Fibroblast of villous mesenchyme (primary cell): ENCODE measurements around the gene IREB2. TPM values are rescaled to one million over a fixed set of nuclear protein-coding genes. Genes with fewer than 3 reads are reported as not detected.

Experiments
- DNase-seq: peaks from one replicate; pipeline ENCODE4 v3.0.0-alpha.2; 2010; ENCODE audit warnings: low read depth
- H3K4me3 ChIP-seq: 2 replicates; pipeline ENCODE4 v1.5.1; 2011; ENCODE audit warnings: low read depth, mild to moderate bottlenecking, low read length
- total RNA-seq: library from RNA; depleted of rRNA; stranded (reverse); fragments of >200 nt; gene quantifications from 2 replicates; pipeline ENCODE4 v1.2.3, GENCODE V29; 2012
- TF ChIP-seq, protein P1 (sequence below): IDR thresholded peaks from 2 replicates; pipeline ENCODE4 v1.5.1; 2012; ENCODE audit warnings: low read depth, mild to moderate bottlenecking, low read length; ENCODE audit not compliant: insufficient read depth

The IREB2 gene
- total RNA-seq, 1 donor, result 38.9 TPM

DNA sequence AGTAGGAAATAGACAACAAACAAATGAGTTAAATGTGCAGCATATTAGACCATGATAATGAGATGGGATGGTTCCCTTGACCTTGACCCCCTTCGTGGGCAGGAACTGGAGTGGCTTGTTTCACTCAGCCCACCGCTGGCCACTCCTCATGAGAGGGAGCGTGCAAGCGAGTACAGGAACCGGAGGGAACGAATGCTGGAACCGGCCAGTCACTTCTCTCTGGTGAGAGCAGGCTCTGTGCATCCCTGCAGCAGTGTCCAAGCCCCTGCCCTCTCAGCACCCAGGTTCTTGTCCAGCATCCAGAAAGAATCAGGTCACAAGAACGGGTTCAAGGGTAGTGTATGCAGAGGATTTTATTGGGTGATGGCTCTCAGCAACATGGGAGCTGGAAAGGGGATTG is 17.2 kb upstream of the IREB2 start:
- DNase-seq, result no peak
- TF ChIP-seq, protein P1, sequence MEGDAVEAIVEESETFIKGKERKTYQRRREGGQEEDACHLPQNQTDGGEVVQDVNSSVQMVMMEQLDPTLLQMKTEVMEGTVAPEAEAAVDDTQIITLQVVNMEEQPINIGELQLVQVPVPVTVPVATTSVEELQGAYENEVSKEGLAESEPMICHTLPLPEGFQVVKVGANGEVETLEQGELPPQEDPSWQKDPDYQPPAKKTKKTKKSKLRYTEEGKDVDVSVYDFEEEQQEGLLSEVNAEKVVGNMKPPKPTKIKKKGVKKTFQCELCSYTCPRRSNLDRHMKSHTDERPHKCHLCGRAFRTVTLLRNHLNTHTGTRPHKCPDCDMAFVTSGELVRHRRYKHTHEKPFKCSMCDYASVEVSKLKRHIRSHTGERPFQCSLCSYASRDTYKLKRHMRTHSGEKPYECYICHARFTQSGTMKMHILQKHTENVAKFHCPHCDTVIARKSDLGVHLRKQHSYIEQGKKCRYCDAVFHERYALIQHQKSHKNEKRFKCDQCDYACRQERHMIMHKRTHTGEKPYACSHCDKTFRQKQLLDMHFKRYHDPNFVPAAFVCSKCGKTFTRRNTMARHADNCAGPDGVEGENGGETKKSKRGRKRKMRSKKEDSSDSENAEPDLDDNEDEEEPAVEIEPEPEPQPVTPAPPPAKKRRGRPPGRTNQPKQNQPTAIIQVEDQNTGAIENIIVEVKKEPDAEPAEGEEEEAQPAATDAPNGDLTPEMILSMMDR, result no peak
- H3K4me3 ChIP-seq, result no peak overlapping the region

DNA sequence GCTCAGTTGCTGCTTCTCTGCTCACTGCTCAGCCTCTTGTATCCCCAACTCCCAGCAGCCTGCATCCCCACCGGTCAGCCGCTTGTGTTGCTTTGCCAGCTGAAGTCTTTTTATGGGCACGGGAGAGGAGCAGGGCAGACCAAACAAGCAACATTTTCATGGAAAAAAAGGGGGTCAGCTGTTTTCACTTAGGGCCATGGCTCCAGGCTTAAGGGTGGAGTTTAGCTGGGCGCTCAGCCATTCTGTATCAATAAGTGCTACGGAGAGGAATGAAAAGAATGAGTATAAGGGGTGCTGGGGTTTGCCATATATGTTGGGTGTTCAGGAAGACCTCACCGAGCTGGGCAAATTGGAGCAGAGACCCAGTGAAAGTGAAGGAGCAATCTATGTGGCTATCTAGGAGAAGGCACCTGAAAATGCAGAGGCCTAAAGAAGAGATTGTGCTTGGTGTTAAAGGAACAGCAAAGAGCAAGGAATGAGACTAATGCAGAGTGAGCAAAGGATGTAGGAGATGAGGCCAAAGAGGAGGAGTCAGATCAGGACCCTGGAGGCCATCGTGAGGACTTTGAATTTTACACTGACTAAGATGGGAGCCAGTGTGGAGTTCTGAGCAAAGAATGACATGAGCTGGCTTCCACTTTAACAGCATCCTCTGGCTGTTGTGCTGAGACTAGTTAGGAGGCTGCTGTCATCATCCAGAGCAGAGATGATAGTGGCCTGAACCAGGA is 16.6 kb upstream of the IREB2 start:
- no peak overlapping the region for H3K4me3 ChIP-seq
- DNase-seq, result no peak
- TF ChIP-seq, protein P1, result no peak

DNA sequence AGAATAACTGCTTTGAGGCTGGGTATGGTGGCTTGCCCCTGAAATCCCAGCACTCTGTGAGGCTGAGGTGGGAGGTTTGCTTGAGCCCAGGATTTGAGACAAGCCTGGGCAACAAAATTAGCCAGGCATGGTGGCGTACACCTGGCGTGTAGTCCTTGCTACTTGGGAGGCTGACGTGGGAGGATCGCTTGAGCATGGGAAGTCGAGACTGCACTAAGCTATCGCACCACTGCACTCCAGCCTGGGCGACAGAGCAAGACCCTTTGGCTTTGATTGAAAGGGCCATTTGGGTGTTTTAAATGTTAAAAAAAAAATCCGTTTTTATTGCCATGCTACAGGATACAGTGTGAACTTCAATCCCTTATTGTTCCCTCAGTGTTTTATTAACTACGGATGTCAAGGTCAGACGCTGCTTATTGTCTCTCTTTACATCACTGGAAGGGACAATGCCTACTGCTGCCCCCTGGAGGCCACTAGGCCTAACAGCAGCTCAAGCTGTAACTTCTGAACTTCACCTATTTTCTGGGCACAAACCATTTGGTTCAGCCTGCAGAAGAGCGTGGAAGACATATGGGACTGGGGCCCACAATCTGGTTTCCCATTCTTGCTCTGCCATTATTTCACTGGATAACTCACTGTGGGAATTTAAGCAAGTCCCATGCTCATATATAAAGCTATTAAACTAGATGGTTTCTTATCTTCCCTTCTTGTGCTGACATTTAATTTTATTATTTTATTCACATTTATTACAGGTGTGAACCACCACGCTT is 15.3 kb upstream of the IREB2 start:
- peak; percentile 65 for DNase-seq
- TF ChIP-seq, protein P1, result peak; percentile 98
- no peak overlapping the region for H3K4me3 ChIP-seq

DNA sequence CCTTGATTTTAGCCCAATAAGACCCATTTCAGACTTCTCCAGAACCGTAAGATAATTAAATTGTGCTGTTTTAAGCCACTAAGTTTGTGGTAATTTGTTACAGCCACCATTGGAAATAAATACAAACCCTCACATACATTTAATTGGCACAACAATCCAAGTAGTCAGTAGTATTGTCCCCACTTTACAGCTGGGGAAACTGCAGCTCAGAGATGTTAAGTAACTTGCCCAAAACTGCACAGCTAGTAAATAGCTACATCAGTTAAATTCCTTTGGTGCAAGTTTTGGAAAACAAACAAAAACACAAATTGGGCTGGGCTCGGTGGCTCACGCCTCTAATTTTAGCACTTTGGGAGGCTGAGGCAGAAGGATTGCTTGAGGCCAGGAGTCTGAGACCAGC is 13.3 kb upstream of the IREB2 start:
- no peak overlapping the region for H3K4me3 ChIP-seq
- DNase-seq, result no peak
- TF ChIP-seq, protein P1, result no peak

DNA sequence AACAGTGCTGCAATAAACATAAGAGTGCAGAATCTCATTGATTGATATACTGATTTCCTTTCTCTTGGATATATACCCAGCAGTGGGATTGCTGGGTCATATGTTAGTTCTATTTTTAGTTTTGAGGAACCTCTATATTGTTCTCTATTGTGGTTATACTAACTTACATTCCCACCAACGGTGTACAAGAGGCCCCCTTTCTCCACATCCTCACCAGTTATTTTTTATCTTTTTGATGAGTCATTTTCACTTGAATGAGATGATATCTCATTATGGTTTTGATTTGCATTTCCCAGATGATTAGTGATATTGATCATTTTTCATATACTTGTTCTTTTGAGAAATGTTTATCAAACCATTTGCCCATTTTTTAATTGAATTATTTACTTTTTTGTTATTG is 12.4 kb upstream of the IREB2 start:
- no peak overlapping the region for H3K4me3 ChIP-seq
- TF ChIP-seq, protein P1, result no peak
- DNase-seq, result no peak

DNA sequence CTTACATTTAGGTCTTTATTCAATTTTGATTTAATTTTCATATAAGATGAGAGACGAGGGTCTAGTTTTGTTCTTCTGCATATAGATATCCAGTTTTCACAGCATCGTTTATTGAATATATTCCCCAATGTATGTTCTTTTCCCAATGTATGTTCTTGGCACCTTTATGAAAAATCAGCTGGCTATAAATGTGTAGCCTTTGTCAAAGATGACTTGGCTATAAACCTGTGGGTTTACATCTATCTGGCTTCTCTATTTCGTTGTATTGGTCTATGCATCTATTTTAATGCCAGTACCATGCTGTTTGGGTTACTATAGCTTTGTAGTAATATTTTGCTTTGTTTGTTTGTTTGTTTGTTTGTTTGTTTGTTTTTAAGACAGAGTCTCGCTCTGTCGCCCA is 11.7 kb upstream of the IREB2 start:
- no peak overlapping the region for H3K4me3 ChIP-seq
- DNase-seq, result no peak
- TF ChIP-seq, protein P1, result no peak
